ENCODE data around the gene KRT38. TPM values are rescaled to one million over a fixed set of nuclear protein-coding genes. Genes with fewer than 3 reads are reported as not detected.

Gene KRT38
- total RNA-seq, 1 donor = under 0.01 TPM

DNA sequence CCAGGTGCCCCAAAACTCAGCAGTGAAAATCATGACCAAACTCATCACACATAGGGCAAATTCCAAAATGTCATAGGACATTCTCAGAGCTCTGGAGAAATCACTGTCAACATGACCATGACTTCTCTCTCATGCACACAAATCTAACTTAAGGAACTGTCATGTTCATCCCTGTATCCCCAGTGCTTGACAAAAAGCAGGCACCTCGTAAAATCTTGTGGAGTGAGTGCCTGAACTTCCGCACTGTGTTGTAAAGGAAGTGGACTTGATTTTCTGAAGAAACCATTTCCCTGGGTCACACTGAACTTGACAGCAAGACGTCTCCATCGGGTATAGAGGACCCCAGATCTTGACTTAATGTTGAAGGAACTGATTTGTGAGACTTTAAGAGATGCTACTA, 19.2 kb downstream of the KRT38 start:
- Histone ChIP-seq H3K27me3 (ENCODE audit: insufficient read depth, low read length) (no peaks in the 10 kb centered on the region), H3K36me3 (ENCODE audit: insufficient read depth, low read length) (no peaks in the 10 kb centered on the region), H3K4me1 (ENCODE audit: insufficient read depth, low read length) (peaks cover 17% of the 10 kb centered on the region), H3K9me3 (ENCODE audit: low read depth, low read length) (no peaks in the 10 kb centered on the region), H3K79me2 (ENCODE audit: insufficient read depth, low read length) (no peaks in the 10 kb centered on the region), H2AFZ (ENCODE audit: low read length) (no peak overlapping the region), H3K27ac (ENCODE audit: low read depth, low read length) (no peak overlapping the region), H3K4me3 (ENCODE audit: insufficient read depth, low read length) (no peak overlapping the region), H3K4me2 (ENCODE audit: insufficient read depth, low read length) (no peak overlapping the region), H4K20me1 (ENCODE audit: insufficient read depth, low read length) (no peaks in the 10 kb centered on the region)
- no peak for DNase-seq (ENCODE audit: insufficient read length, low spot score, missing footprints)
- TF ChIP-seq, protein P1, sequence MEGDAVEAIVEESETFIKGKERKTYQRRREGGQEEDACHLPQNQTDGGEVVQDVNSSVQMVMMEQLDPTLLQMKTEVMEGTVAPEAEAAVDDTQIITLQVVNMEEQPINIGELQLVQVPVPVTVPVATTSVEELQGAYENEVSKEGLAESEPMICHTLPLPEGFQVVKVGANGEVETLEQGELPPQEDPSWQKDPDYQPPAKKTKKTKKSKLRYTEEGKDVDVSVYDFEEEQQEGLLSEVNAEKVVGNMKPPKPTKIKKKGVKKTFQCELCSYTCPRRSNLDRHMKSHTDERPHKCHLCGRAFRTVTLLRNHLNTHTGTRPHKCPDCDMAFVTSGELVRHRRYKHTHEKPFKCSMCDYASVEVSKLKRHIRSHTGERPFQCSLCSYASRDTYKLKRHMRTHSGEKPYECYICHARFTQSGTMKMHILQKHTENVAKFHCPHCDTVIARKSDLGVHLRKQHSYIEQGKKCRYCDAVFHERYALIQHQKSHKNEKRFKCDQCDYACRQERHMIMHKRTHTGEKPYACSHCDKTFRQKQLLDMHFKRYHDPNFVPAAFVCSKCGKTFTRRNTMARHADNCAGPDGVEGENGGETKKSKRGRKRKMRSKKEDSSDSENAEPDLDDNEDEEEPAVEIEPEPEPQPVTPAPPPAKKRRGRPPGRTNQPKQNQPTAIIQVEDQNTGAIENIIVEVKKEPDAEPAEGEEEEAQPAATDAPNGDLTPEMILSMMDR (IDR thresholded peaks at IDR 0.05; ENCODE audit: extremely low read depth, low read depth, low read length) = no peak

DNA sequence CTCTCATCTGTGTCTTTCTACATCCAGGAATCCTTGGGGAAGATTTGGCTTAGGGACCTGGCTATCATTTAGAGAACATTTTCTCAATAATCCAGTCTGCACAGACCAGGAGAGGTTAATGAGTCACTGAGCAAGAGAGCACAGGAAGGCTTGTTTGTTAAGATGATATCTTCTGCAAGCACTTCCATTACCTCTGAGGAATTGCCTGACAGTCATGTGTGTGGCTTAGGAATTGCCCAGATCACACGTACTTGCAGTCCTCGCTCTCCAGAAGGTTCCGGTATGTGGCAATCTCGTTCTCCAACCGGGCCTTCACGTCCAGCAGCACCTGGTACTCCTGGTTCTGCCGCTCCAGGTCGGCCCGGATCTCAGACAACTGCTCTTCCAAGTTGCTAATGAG, 19.7 kb downstream of the KRT38 start:
- no peak for DNase-seq (ENCODE audit: insufficient read length, low spot score, missing footprints)

DNA sequence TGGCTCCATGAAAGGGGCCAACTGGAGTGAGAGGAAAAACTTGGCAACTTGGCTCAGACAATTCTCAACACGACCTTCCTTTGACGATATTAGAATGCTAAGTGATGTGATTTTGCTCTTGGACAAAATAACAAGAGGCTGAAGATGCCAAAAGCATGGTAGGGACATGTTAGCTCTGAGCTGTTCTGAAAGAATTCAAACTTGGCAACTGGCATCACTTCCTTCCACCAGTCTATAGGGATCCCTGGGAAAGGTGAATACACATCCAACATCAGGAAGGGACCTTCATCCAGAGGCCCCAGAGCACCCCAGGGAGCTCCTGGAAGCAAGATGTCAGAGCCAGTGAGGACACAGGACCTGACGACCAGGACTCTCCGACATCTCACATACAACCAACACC, 20.6 kb downstream of the KRT38 start:
- no peak for DNase-seq (ENCODE audit: insufficient read length, low spot score, missing footprints)
- TF ChIP-seq, protein P1 (IDR thresholded peaks at IDR 0.05; ENCODE audit: extremely low read depth, low read depth, low read length) = no peak

More for the DNA sequence above, 19.7 kb downstream of the KRT38 start:
- H4K20me1 ChIP-seq (ENCODE audit: insufficient read depth, low read length) = no peaks in the 10 kb centered on the region
- TF ChIP-seq, protein P1 (IDR thresholded peaks at IDR 0.05; ENCODE audit: extremely low read depth, low read depth, low read length) = no peak
- no peaks in the 10 kb centered on the region for H3K36me3 ChIP-seq (ENCODE audit: insufficient read depth, low read length)
- no peaks in the 10 kb centered on the region for H3K79me2 ChIP-seq (ENCODE audit: insufficient read depth, low read length)
- no peaks in the 10 kb centered on the region for H3K9me3 ChIP-seq (ENCODE audit: low read depth, low read length)
- no peaks in the 10 kb centered on the region for H3K27me3 ChIP-seq (ENCODE audit: insufficient read depth, low read length)
- no peak overlapping the region for H3K4me3 ChIP-seq (ENCODE audit: insufficient read depth, low read length)
- no peak overlapping the region for H3K4me2 ChIP-seq (ENCODE audit: insufficient read depth, low read length)
- no peak overlapping the region for H3K27ac ChIP-seq (ENCODE audit: low read depth, low read length)
- H2AFZ ChIP-seq (ENCODE audit: low read length) = no peak overlapping the region
- peaks cover 22% of the 10 kb centered on the region for H3K4me1 ChIP-seq (ENCODE audit: insufficient read depth, low read length)

DNA sequence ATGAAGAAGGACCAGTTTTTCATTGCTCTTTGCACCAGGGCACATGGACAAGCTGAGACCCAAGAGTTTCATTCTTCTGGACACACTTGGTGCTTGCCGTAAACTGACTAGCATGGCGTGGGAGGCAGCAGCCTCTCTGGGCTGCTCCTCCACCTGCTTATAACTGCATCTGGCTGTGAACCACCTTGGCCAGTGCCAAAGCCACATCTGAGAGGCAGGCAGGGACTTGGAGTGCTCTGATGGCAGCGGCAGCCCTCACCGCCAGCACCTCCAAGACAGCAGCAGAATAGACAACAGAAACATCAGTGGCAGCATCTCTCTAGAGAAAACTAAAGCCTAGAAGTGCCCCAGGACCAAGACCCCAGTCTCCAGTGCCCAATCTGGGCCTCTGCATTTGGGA, 21.1 kb downstream of the KRT38 start:
- DNase-seq (ENCODE audit: insufficient read length, low spot score, missing footprints) = no peak
- H3K36me3 ChIP-seq (ENCODE audit: insufficient read depth, low read length) = no peaks in the 10 kb centered on the region
- H3K4me3 ChIP-seq (ENCODE audit: insufficient read depth, low read length) = no peak overlapping the region
- no peak overlapping the region for H3K4me2 ChIP-seq (ENCODE audit: insufficient read depth, low read length)
- TF ChIP-seq, protein P1 (IDR thresholded peaks at IDR 0.05; ENCODE audit: extremely low read depth, low read depth, low read length) = no peak
- no peaks in the 10 kb centered on the region for H3K79me2 ChIP-seq (ENCODE audit: insufficient read depth, low read length)
- H3K4me1 ChIP-seq (ENCODE audit: insufficient read depth, low read length) = peaks cover 31% of the 10 kb centered on the region
- H3K9me3 ChIP-seq (ENCODE audit: low read depth, low read length) = no peaks in the 10 kb centered on the region
- H3K27ac ChIP-seq (ENCODE audit: low read depth, low read length) = no peak overlapping the region
- H4K20me1 ChIP-seq (ENCODE audit: insufficient read depth, low read length) = no peaks in the 10 kb centered on the region
- no peaks in the 10 kb centered on the region for H3K27me3 ChIP-seq (ENCODE audit: insufficient read depth, low read length)
- no peak overlapping the region for H2AFZ ChIP-seq (ENCODE audit: low read length)

More for the DNA sequence above, 20.6 kb downstream of the KRT38 start:
- no peaks in the 10 kb centered on the region for H3K79me2 ChIP-seq (ENCODE audit: insufficient read depth, low read length)
- H3K9me3 ChIP-seq (ENCODE audit: low read depth, low read length) = no peaks in the 10 kb centered on the region
- H3K4me2 ChIP-seq (ENCODE audit: insufficient read depth, low read length) = no peak overlapping the region
- H3K27ac ChIP-seq (ENCODE audit: low read depth, low read length) = no peak overlapping the region
- no peaks in the 10 kb centered on the region for H3K36me3 ChIP-seq (ENCODE audit: insufficient read depth, low read length)
- H3K4me1 ChIP-seq (ENCODE audit: insufficient read depth, low read length) = peaks cover 31% of the 10 kb centered on the region
- H3K4me3 ChIP-seq (ENCODE audit: insufficient read depth, low read length) = no peak overlapping the region
- H3K27me3 ChIP-seq (ENCODE audit: insufficient read depth, low read length) = no peaks in the 10 kb centered on the region
- no peaks in the 10 kb centered on the region for H4K20me1 ChIP-seq (ENCODE audit: insufficient read depth, low read length)
- no peak overlapping the region for H2AFZ ChIP-seq (ENCODE audit: low read length)
